Measurements from ENCODE around the gene FAM131B. TPM values are rescaled to one million over a fixed set of nuclear protein-coding genes. Genes with fewer than 3 reads are reported as not detected.

FAM131B gene
- total and polyA plus RNA-seq, 9 of the 15 experiments (the other 6 are each of a cell fraction or from before 2014, with no cell fraction given) = 0.03 to 0.04 TPM; not detected in 7

DNA sequence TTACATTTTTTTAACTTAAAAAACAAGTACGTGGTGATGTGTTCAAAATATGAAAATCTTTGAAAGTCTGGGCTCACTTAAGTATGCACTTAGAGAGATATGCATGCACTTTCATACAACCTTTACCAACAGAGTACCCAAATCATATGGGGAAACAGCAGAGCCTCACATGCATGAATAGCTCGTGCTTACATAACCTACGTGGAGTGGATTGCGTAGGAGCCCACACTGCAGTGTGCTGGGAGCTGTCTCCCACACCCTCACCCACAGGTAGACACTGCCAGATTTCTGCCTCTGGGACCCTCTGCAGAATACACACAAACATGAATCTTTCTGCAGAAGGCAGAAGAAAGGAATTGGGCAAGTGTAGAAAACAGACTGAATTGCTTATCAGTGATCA is 46.0 kb downstream of the FAM131B start:
- Histone ChIP-seq H3K4me3 (no peak overlapping the region), H3K27ac (ENCODE audit: extremely low read depth, low read depth, low read length) (no peak overlapping the region), H3K4me2 (ENCODE audit: insufficient read depth, low read length) (no peak overlapping the region), H3K79me2 (ENCODE audit: control insufficient read depth, insufficient read depth, low read length) (no peaks in the 10 kb centered on the region), H3K9me1 (ENCODE audit: control insufficient read depth, insufficient read depth, low read length) (no peaks in the 10 kb centered on the region), H4K20me1 (replicated peaks; ENCODE audit: control insufficient read depth, insufficient read depth, low read length) (no peaks in the 10 kb centered on the region), H2AFZ (ENCODE audit: low read depth, low read length) (no peak overlapping the region), H3K9me3 (replicated peaks; ENCODE audit: control insufficient read depth, insufficient read depth, low read depth, low read length) (no peaks in the 10 kb centered on the region), H3K9ac (ENCODE audit: insufficient read depth in 1 of 2, low read depth in 2 of 2, low read length in 2 of 2) (no peak overlapping the region), H3K4me1 (replicated peaks in 1 of 2; ENCODE audit: control insufficient read depth in 2 of 2, insufficient read depth in 2 of 2, low read length in 2 of 2) (no peaks in the 10 kb centered on the region), H3K27me3 (ENCODE audit: control insufficient read depth in 2 of 2, insufficient read depth in 2 of 2, low read length in 2 of 2) (peaks cover 36 to 56% of the 10 kb centered on the region in 2 experiments; a peak in 4 of 5 replicates), H3K36me3 (ENCODE audit: control insufficient read depth, insufficient read depth, low read length) (no peaks in the 10 kb centered on the region)
- no TSS peak for BruUV-seq (replicated peaks)
- ATAC-seq (no peak), DNase-seq (ENCODE audit: extremely low read depth in 1 of 4, low spot score in 3 of 4) (no peak), FAIRE-seq (no peak)
- ChIA-PET POLR2A (interaction anchor here (0.7 to 1.4 kb wide), 3 partner anchors 17 to 284 kb away, joined by 3 to 4 read pairs (median 4); no protein-coding TSS in a partner anchor), CTCF (ENCODE audit: low intra/inter-chr PET ratio) (no interaction called here)
- WGBS (ENCODE audit: insufficient coverage, low coverage, missing lambda C conversion rate) = 10% methylated on average over 4 of the region's 4 CpGs
- intact Hi-C loops (cut with micrococcal nuclease) (no loop called here), in situ Hi-C loops (cut with MboI) (no loop called here)
- TF ChIP-seq, protein P1, sequence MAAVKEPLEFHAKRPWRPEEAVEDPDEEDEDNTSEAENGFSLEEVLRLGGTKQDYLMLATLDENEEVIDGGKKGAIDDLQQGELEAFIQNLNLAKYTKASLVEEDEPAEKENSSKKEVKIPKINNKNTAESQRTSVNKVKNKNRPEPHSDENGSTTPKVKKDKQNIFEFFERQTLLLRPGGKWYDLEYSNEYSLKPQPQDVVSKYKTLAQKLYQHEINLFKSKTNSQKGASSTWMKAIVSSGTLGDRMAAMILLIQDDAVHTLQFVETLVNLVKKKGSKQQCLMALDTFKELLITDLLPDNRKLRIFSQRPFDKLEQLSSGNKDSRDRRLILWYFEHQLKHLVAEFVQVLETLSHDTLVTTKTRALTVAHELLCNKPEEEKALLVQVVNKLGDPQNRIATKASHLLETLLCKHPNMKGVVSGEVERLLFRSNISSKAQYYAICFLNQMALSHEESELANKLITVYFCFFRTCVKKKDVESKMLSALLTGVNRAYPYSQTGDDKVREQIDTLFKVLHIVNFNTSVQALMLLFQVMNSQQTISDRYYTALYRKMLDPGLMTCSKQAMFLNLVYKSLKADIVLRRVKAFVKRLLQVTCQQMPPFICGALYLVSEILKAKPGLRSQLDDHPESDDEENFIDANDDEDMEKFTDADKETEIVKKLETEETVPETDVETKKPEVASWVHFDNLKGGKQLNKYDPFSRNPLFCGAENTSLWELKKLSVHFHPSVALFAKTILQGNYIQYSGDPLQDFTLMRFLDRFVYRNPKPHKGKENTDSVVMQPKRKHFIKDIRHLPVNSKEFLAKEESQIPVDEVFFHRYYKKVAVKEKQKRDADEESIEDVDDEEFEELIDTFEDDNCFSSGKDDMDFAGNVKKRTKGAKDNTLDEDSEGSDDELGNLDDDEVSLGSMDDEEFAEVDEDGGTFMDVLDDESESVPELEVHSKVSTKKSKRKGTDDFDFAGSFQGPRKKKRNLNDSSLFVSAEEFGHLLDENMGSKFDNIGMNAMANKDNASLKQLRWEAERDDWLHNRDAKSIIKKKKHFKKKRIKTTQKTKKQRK (IDR thresholded peaks at IDR 0.05; ENCODE audit: borderline replicate concordance, low read depth, low read length) = no peak
